Ishikawa (cell line): Measurements from ENCODE around the gene MEPE.

Experiments used
- CEBPB ChIP-seq: IDR thresholded peaks from 2 replicates; pipeline ENCODE4 v1.6.1; 2012
- CREB1 ChIP-seq: IDR thresholded peaks from 2 replicates; pipeline ENCODE4 v1.6.1; 2012; ENCODE audit warnings: low read depth
- EGR1 ChIP-seq: IDR thresholded peaks from 2 replicates; pipeline ENCODE4 v1.6.1; 2012
- EP300 ChIP-seq: IDR thresholded peaks from 2 replicates; pipeline ENCODE4 v1.6.1; 2012; ENCODE audit warnings: borderline replicate concordance
- FOXM1 ChIP-seq: IDR thresholded peaks from 2 replicates; pipeline ENCODE4 v1.6.1; 2012; ENCODE audit warnings: low read depth, borderline replicate concordance
- MAX ChIP-seq: IDR thresholded peaks from 2 replicates; pipeline ENCODE4 v1.6.1; 2012
- NFIC ChIP-seq: IDR thresholded peaks from 2 replicates; pipeline ENCODE4 v1.6.1; 2012
- RAD21 ChIP-seq: IDR thresholded peaks from 2 replicates; pipeline ENCODE4 v1.6.1; 2012; ENCODE audit warnings: low read depth
- REST ChIP-seq: IDR thresholded peaks from 2 replicates; pipeline ENCODE4 v1.6.1; 2012; ENCODE audit warnings: low read depth, mild to moderate bottlenecking
- TAF1 ChIP-seq: IDR thresholded peaks from 2 replicates; pipeline ENCODE4 v1.6.1; 2012; ENCODE audit warnings: low read depth, mild to moderate bottlenecking
- TCF12 ChIP-seq: IDR thresholded peaks from 2 replicates; pipeline ENCODE4 v1.6.1; 2012; ENCODE audit warnings: low read depth
- TEAD4 ChIP-seq: IDR thresholded peaks from 2 replicates; pipeline ENCODE4 v1.6.1; 2012
- USF1 ChIP-seq: IDR thresholded peaks from 2 replicates; pipeline ENCODE4 v1.6.1; 2012
- YY1 ChIP-seq: IDR thresholded peaks from 2 replicates; pipeline ENCODE4 v1.6.1; 2012; ENCODE audit warnings: low read depth
- ZBTB7A ChIP-seq: IDR thresholded peaks from 2 replicates; pipeline ENCODE4 v1.6.1; 2012; ENCODE audit warnings: low read depth

Gene MEPE

GRCh38 chr4:87882321-87882720 lies 49.6 kb downstream of the MEPE start:
- TF ChIP-seq YY1 = no peak
- no peak for TF ChIP-seq TCF12
- TF ChIP-seq CREB1 = no peak
- TF ChIP-seq RAD21 = no peak
- no peak for TF ChIP-seq MAX
- no peak for TF ChIP-seq FOXM1
- no peak for TF ChIP-seq REST
- TF ChIP-seq TAF1 = no peak
- no peak for TF ChIP-seq NFIC
- no peak for TF ChIP-seq CEBPB
- no peak for TF ChIP-seq USF1
- TF ChIP-seq EGR1 = no peak
- TF ChIP-seq TEAD4 = no peak
- TF ChIP-seq ZBTB7A = no peak
- TF ChIP-seq EP300 = no peak

- TF ChIP-seq YY1 (no peak), CEBPB (no peak), TCF12 (no peak), ZBTB7A (no peak), TAF1 (no peak), CREB1 (no peak), TEAD4 (no peak), USF1 (no peak), RAD21 (no peak), EP300 (no peak), REST (no peak), MAX (no peak), EGR1 (no peak), FOXM1 (no peak), NFIC (no peak)
Measured at GRCh38 chr4:87882861-87883260, 50.1 kb downstream of the MEPE start.

GRCh38 chr4:87884976-87885549 lies 52.3 kb downstream of the MEPE start:
- TF ChIP-seq REST = no peak
- no peak for TF ChIP-seq ZBTB7A
- TF ChIP-seq USF1 = no peak
- TF ChIP-seq TAF1 = no peak
- no peak for TF ChIP-seq TEAD4
- no peak for TF ChIP-seq EGR1
- TF ChIP-seq CREB1 = no peak
- TF ChIP-seq MAX = no peak
- no peak for TF ChIP-seq RAD21
- TF ChIP-seq CEBPB = no peak
- TF ChIP-seq EP300 = no peak
- TF ChIP-seq YY1 = no peak
- TF ChIP-seq NFIC = no peak
- no peak for TF ChIP-seq FOXM1
- no peak for TF ChIP-seq TCF12
